CD4-positive, alpha-beta T cell (primary cell): ENCODE data around the gene TSPAN31. TPM values are rescaled to one million over a fixed set of nuclear protein-coding genes. Genes with fewer than 3 reads are reported as not detected.
A peak's percentile ranks its signal among the peaks of the same experiment; 100 is the strongest.

Source experiments
- ATAC-seq: fragments of 200-7000 bp; cut with Tn5 transposase; one replicate; pipeline ENCODE4 v1.10.0; 2022; ENCODE audit warnings: mild to moderate bottlenecking; ENCODE audit not compliant: poor library complexity
- CTCF ChIA-PET: fragments of 350-600 bp; sonication (Branson Sonifier 250); formaldehyde crosslinking; loops from one replicate; lab custom pipeline; 2021; ENCODE audit warnings: antibody characterized with exemption, inconsistent platforms; lab: Charles Lee
- POLR2A ChIA-PET: fragments of 350-600 bp; sonication (Branson Sonifier 250); formaldehyde crosslinking; loops from one replicate; lab custom pipeline; 2021; ENCODE audit warnings: antibody characterized with exemption, inconsistent platforms; lab: Charles Lee
- DNase-seq, 14 experiments: peaks; one replicate each; pipeline ENCODE4 v3.0.0-alpha.2; 2013 to 2020; ENCODE audit warnings: mixed read lengths in 2 of 14
- H3K27ac ChIP-seq, 2 donors: one replicate each; pipeline versions ENCODE4 v1.5.1 to v1.7.0; 2013; ENCODE audit warnings: low read length in 2 of 2, low read depth in 1 of 2, mild to moderate bottlenecking in 1 of 2
- H3K27me3 ChIP-seq, 2 experiments: 1 replicate in 1 of 2; 2 replicates in 1 of 2; pipeline versions ENCODE4 v1.6.1 to v1.7.0; 2013; ENCODE audit warnings: low read length in 2 of 2, control low read depth in 1 of 2, mild to moderate bottlenecking in 1 of 2, moderate library complexity in 1 of 2; ENCODE audit not compliant: insufficient read depth in 2 of 2, control insufficient read depth in 1 of 2
- H3K36me3 ChIP-seq: one replicate; pipeline ENCODE4 v1.6.1; 2013; ENCODE audit warnings: low read length, control low read depth; ENCODE audit not compliant: insufficient read depth
- H3K4me1 ChIP-seq: one replicate; pipeline ENCODE4 v1.6.1; 2013; ENCODE audit warnings: low read length, control low read depth; ENCODE audit not compliant: insufficient read depth
- H3K4me3 ChIP-seq: one replicate; pipeline ENCODE4 v1.5.1; 2013; ENCODE audit warnings: mild to moderate bottlenecking, low read length, moderate library complexity
- H3K9me3 ChIP-seq, 2 experiments: 1 replicate in 1 of 2; 2 replicates in 1 of 2; pipeline versions ENCODE4 v1.6.1 to v1.7.0; 2013; ENCODE audit warnings: low read length in 2 of 2, mild to moderate bottlenecking in 2 of 2, control low read depth in 1 of 2, moderate library complexity in 1 of 2; ENCODE audit not compliant: control insufficient read depth in 1 of 2, insufficient read depth in 1 of 2
- H3K27ac Mint-ChIP-seq: one replicate; pipeline ENCODE4 v1.8.0; 2020; ENCODE audit warnings: mixed read lengths
- H3K27me3 Mint-ChIP-seq: one replicate; pipeline ENCODE4 v1.8.0; 2021; ENCODE audit warnings: mixed read lengths
- H3K36me3 Mint-ChIP-seq: one replicate; pipeline ENCODE4 v1.8.0; 2021; ENCODE audit warnings: low read depth, mixed read lengths
- H3K4me1 Mint-ChIP-seq: one replicate; pipeline ENCODE4 v1.8.0; 2021; ENCODE audit warnings: low read depth, mixed read lengths
- H3K4me3 Mint-ChIP-seq: one replicate; pipeline ENCODE4 v1.8.0; 2020; ENCODE audit warnings: mild to moderate bottlenecking, mixed read lengths
- H3K9me3 Mint-ChIP-seq: one replicate; pipeline ENCODE4 v1.8.0; 2020; ENCODE audit warnings: mixed read lengths
- CTCF ChIP-seq: fragments of 200-600 bp; IDR thresholded peaks from one replicate; pipeline ENCODE4 v1.8.0; 2022; ENCODE audit warnings: antibody characterized with exemption, mild to moderate bottlenecking
- intact Hi-C, 2 experiments: fragments of 100-400 bp; cut with DNase I in 1 of 2; cut with micrococcal nuclease in 1 of 2; formaldehyde crosslinking; loops; one replicate each; pipeline versions ENCODE4 v1.15.1 to v1.9.0; 2023 to 2025; cut with DNase I, micrococcal nuclease
- total RNA-seq, 174 experiments: library from RNA in 2 of 174; stranded (reverse) in 2 of 174; gene quantifications; one replicate each; pipeline ENCODE4 v1.2.3 and lab custom pipeline; 2021 to 2026

TSPAN31 gene
- total RNA-seq, 2 experiments from 2014 or later: 10.3 to 10.7 TPM

GRCh38 chr12:57765698-57766463, 21.0 kb downstream of the TSPAN31 start:
- peaks cover 9% of the 10 kb centered on the region for H3K36me3 ChIP-seq
- Mint-ChIP-seq H3K27ac (no peak overlapping the region), H3K4me3 (peak overlapping the region; percentile 86), H3K27me3 (peaks cover 35% of the 10 kb centered on the region), H3K36me3 (peaks cover 17% of the 10 kb centered on the region), H3K4me1 (peaks cover 38% of the 10 kb centered on the region), H3K9me3 (no peaks in the 10 kb centered on the region)
- ATAC-seq (peak; percentile 18), DNase-seq (peak in 1 of 14 experiments; percentile 22)
- peaks cover 0 to 10% of the 10 kb centered on the region in 2 experiments for H3K9me3 ChIP-seq
- CTCF ChIA-PET: interaction anchor here (0.5 to 2.8 kb wide), 3 partner anchors 9 to 108 kb away, joined by 4 to 18 read pairs (median 5); partner anchors contain the start of gene TSFM
- intact Hi-C loops: loop anchor here in 1 of 2 experiments (1.0 kb wide), 1 partner anchor 10 kb away; no protein-coding TSS in a partner anchor
- TF ChIP-seq CTCF: no peak
- peaks cover 32% of the 10 kb centered on the region for H3K4me1 ChIP-seq
- POLR2A ChIA-PET: interaction anchor here (1.4 to 2.8 kb wide), 3 partner anchors 10 to 21 kb away, joined by 4 to 14 read pairs (median 11); partner anchors contain the start of genes TSFM and TSPAN31
- H3K27me3 ChIP-seq: peaks cover 27 to 31% of the 10 kb centered on the region in 2 experiments
- no peak overlapping the region for H3K27ac ChIP-seq
- H3K4me3 ChIP-seq: peak overlapping the region; percentile 60

GRCh38 chr12:57766464-57767304, 21.8 kb downstream of the TSPAN31 start, which contains the start of gene CYP27B1:
CYP27B1 (minus strand) TSS chr12:57767078; CDS start chr12:57767041, 37 bp downstream.
- H3K4me3 Mint-ChIP-seq: peak within 1 kb of the TSS; percentile 86
- H3K27ac Mint-ChIP-seq: no peak within 1 kb of the TSS
- peaks cover 43% of the 10 kb centered on the region for H3K4me1 Mint-ChIP-seq
- no peak for TF ChIP-seq CTCF
- peaks cover 35% of the 10 kb centered on the region for H3K27me3 Mint-ChIP-seq
- peaks cover 40% of the 10 kb centered on the region for H3K4me1 ChIP-seq
- H3K36me3 ChIP-seq: peaks cover 9% of the 10 kb centered on the region
- peaks cover 0 to 10% of the 10 kb centered on the region in 2 experiments for H3K9me3 ChIP-seq
- peaks cover 27 to 31% of the 10 kb centered on the region in 2 experiments for H3K27me3 ChIP-seq
- H3K36me3 Mint-ChIP-seq: peaks cover 20% of the 10 kb centered on the region
- ATAC-seq: no peak
- H3K4me3 ChIP-seq: peak within 1 kb of the TSS; percentile 60
- peak in 2 of 14 experiments; percentile 37 to 38 for DNase-seq
- intact Hi-C loops: no loop called here
- H3K9me3 Mint-ChIP-seq: no peaks in the 10 kb centered on the region
- ChIA-PET POLR2A (interaction anchor here (1.4 to 2.8 kb wide), 4 partner anchors 10 to 22 kb away, joined by 3 to 14 read pairs (median 8); partner anchors contain the start of genes CDK4, TSFM and TSPAN31), CTCF (interaction anchor here (2.8 kb wide), 1 partner anchor 10 kb away, joined by 18 read pairs; no protein-coding TSS in a partner anchor)
- no peak within 1 kb of the TSS for H3K27ac ChIP-seq

- no peaks in the 10 kb centered on the region for H3K9me3 Mint-ChIP-seq
- Histone ChIP-seq H3K27me3 (peaks cover 27 to 31% of the 10 kb centered on the region in 2 experiments), H3K4me3 (no peak overlapping the region), H3K4me1 (peaks cover 43% of the 10 kb centered on the region), H3K27ac (no peak overlapping the region), H3K36me3 (peaks cover 9% of the 10 kb centered on the region), H3K9me3 (peaks cover 0 to 10% of the 10 kb centered on the region in 2 experiments)
- peaks cover 35% of the 10 kb centered on the region for H3K27me3 Mint-ChIP-seq
- ATAC-seq (no peak), DNase-seq (no peak)
- peaks cover 23% of the 10 kb centered on the region for H3K36me3 Mint-ChIP-seq
- no peak overlapping the region for H3K27ac Mint-ChIP-seq
- CTCF ChIA-PET: no interaction called here
- peaks cover 48% of the 10 kb centered on the region for H3K4me1 Mint-ChIP-seq
- peak overlapping the region; percentile 11 for H3K4me3 Mint-ChIP-seq
- no peak for TF ChIP-seq CTCF
- intact Hi-C loops: no loop called here
- POLR2A ChIA-PET: interaction anchor here (1.6 to 2.8 kb wide), 3 partner anchors 11 to 15 kb away, joined by 3 to 14 read pairs (median 11); partner anchors contain the start of genes CDK4 and TSFM
Measured at GRCh38 chr12:57767305-57767698, 22.5 kb downstream of the TSPAN31 start.
